Hypothalamus (tissue), 51 donors: ENCODE data around the gene CAMK1G.
A peak's percentile ranks its signal among the peaks of the same experiment; 100 is the strongest.

Experiments
- DNase-seq, 51 donors: peaks; one replicate each; lab custom pipeline; 2025; lab: John Stamatoyannopoulos, UW

The CAMK1G gene

GRCh38 chr1:209583408-209583807 is at the start of gene CAMK1G:
Gene CAMK1G (plus strand): TSS chr1:209583714. CDS start chr1:209594984, 11,270 bp downstream.
- DNase-seq: peak in 12 of 51 donors; percentile 4 to 67 (median 16)

GRCh38 chr1:209534496-209535250 is 48.8 kb upstream of the CAMK1G start:
- DNase-seq: no peak

- DNase-seq: no peak
Measured at GRCh38 chr1:209536843-209537242, 46.7 kb upstream of the CAMK1G start.

GRCh38 chr1:209537336-209538114 is 46.0 kb upstream of the CAMK1G start:
- no peak for DNase-seq

- no peak for DNase-seq
Measured at GRCh38 chr1:209539576-209539975, 43.9 kb upstream of the CAMK1G start.

GRCh38 chr1:209542585-209542984 is 40.9 kb upstream of the CAMK1G start:
- DNase-seq: no peak

- peak in 12 of 51 donors; percentile 2 to 23 (median 8) for DNase-seq
Measured at GRCh38 chr1:209544098-209544497, 39.4 kb upstream of the CAMK1G start.

GRCh38 chr1:209545423-209545822 is 38.1 kb upstream of the CAMK1G start:
- no peak for DNase-seq

- DNase-seq: peak in 1 of 51 donors; percentile 6
Measured at GRCh38 chr1:209546390-209547085, 37.0 kb upstream of the CAMK1G start.

- DNase-seq: no peak
Measured at GRCh38 chr1:209547626-209548025, 35.9 kb upstream of the CAMK1G start.

- no peak for DNase-seq
Measured at GRCh38 chr1:209549443-209550205, 33.9 kb upstream of the CAMK1G start.

GRCh38 chr1:209550519-209550918 is 33.0 kb upstream of the CAMK1G start:
- DNase-seq: no peak

- DNase-seq: no peak
Measured at GRCh38 chr1:209552406-209553264, 30.9 kb upstream of the CAMK1G start.

- no peak for DNase-seq
Measured at GRCh38 chr1:209554761-209555611, 28.5 kb upstream of the CAMK1G start.

GRCh38 chr1:209556162-209556690 is 27.3 kb upstream of the CAMK1G start:
- no peak for DNase-seq

GRCh38 chr1:209557221-209557620 is 26.3 kb upstream of the CAMK1G start:
- DNase-seq: no peak

GRCh38 chr1:209560529-209560928 is 23.0 kb upstream of the CAMK1G start:
- DNase-seq: no peak

GRCh38 chr1:209560952-209561351 is 22.6 kb upstream of the CAMK1G start:
- DNase-seq: no peak
